Left ventricle myocardium inferior (tissue), 1 donor: ENCODE results near the gene LRMDA. TPM values are rescaled to one million over a fixed set of nuclear protein-coding genes. Genes with fewer than 3 reads are reported as not detected.

ENCODE experiments used
- DNase-seq: peaks from one replicate; pipeline ENCODE4 v3.0.0-alpha.2; 2020
- H3K27ac ChIP-seq: fragments of 200-600 bp; replicated peaks from 2 replicates; pipeline ENCODE4 v1.8.0; 2021
- H3K27me3 ChIP-seq: fragments of 200-600 bp; 2 replicates; pipeline ENCODE4 v1.8.0; 2021; ENCODE audit warnings: low read depth
- H3K36me3 ChIP-seq: fragments of 200-600 bp; 2 replicates; pipeline ENCODE4 v1.8.0; 2021
- H3K4me1 ChIP-seq: fragments of 200-600 bp; 2 replicates; pipeline ENCODE4 v1.8.0; 2021
- H3K4me3 ChIP-seq: fragments of 200-600 bp; 2 replicates; pipeline ENCODE4 v1.8.0; 2021; ENCODE audit warnings: mild to moderate bottlenecking, moderate library complexity
- H3K9me3 ChIP-seq: fragments of 200-600 bp; replicated peaks from 2 replicates; pipeline ENCODE4 v1.8.0; 2021
- CTCF ChIP-seq: fragments of 200-600 bp; IDR thresholded peaks from 2 replicates; pipeline ENCODE4 v1.8.0; 2021; ENCODE audit warnings: antibody characterized with exemption, mild to moderate bottlenecking, borderline replicate concordance
- intact Hi-C: fragments of 100-400 bp; cut with micrococcal nuclease; formaldehyde crosslinking; loops from one replicate; pipeline ENCODE4 v1.11.0; 2022
- total RNA-seq: library from RNA; stranded (reverse); fragmentation: NEBNext Ultra II Directional; extraction: Animal tissue kit (Norgen Biotek cat#: 25700); gene quantifications from one replicate; pipeline ENCODE4 v1.2.1, GENCODE V29; 2021
- donor health status: DM: no; HTN: yes; CAD: no; lungs with severe emphysema.

LRMDA gene
- total RNA-seq, 1 donor from 2014 or later: 18.7 TPM

GRCh38 chr10:76049581-76050290 lies 618.3 kb downstream of the LRMDA start:
- H3K4me3 ChIP-seq: no peak overlapping the region
- no peaks in the 10 kb centered on the region for H3K27me3 ChIP-seq
- H3K9me3 ChIP-seq: no peaks in the 10 kb centered on the region
- H3K4me1 ChIP-seq: peaks cover 8% of the 10 kb centered on the region
- no peak overlapping the region for H3K27ac ChIP-seq
- no peaks in the 10 kb centered on the region for H3K36me3 ChIP-seq
- intact Hi-C loops: no loop called here
- TF ChIP-seq CTCF: no peak
- no peak for DNase-seq

GRCh38 chr10:76050291-76050625 lies 618.8 kb downstream of the LRMDA start:
- intact Hi-C loops: no loop called here
- no peak for DNase-seq
- H3K9me3 ChIP-seq: peaks cover under 1% of the 10 kb centered on the region
- no peaks in the 10 kb centered on the region for H3K36me3 ChIP-seq
- no peaks in the 10 kb centered on the region for H3K27me3 ChIP-seq
- peaks cover 8% of the 10 kb centered on the region for H3K4me1 ChIP-seq
- no peak overlapping the region for H3K4me3 ChIP-seq
- no peak for TF ChIP-seq CTCF
- no peak overlapping the region for H3K27ac ChIP-seq

GRCh38 chr10:76051007-76051936 lies 619.8 kb downstream of the LRMDA start:
- Histone ChIP-seq H3K27ac (no peak overlapping the region), H3K36me3 (no peaks in the 10 kb centered on the region), H3K27me3 (no peaks in the 10 kb centered on the region), H3K9me3 (peaks cover 9% of the 10 kb centered on the region), H3K4me1 (peaks cover 8% of the 10 kb centered on the region), H3K4me3 (no peak overlapping the region)
- intact Hi-C loops: no loop called here
- no peak for DNase-seq
- TF ChIP-seq CTCF: no peak

- intact Hi-C loops: no loop called here
- Histone ChIP-seq H3K9me3 (peaks cover 10% of the 10 kb centered on the region), H3K36me3 (no peaks in the 10 kb centered on the region), H3K4me3 (no peak overlapping the region), H3K4me1 (peaks cover 8% of the 10 kb centered on the region), H3K27me3 (no peaks in the 10 kb centered on the region), H3K27ac (no peak overlapping the region)
- no peak for DNase-seq
- no peak for TF ChIP-seq CTCF
Observed at GRCh38 chr10:76052682-76053503, 621.5 kb downstream of the LRMDA start.

- Histone ChIP-seq H3K27me3 (no peaks in the 10 kb centered on the region), H3K36me3 (no peaks in the 10 kb centered on the region), H3K4me1 (peaks cover 3% of the 10 kb centered on the region), H3K9me3 (peaks cover 10% of the 10 kb centered on the region), H3K4me3 (no peak overlapping the region), H3K27ac (no peak overlapping the region)
- DNase-seq: no peak
- TF ChIP-seq CTCF: no peak
- intact Hi-C loops: no loop called here
Observed at GRCh38 chr10:76055466-76055865, 624.0 kb downstream of the LRMDA start.
